WTC11 (cell line): ENCODE measurements around the gene AOAH. TPM values are rescaled to one million over a fixed set of nuclear protein-coding genes. Genes with fewer than 3 reads are reported as not detected.
"Not testable (repeated sequence)": the region's sequence is repeated elsewhere in the genome, so short reads cannot be mapped to it uniquely, and the experiment has no call there.

ENCODE experiments used
- ATAC-seq: fragments of 200-7000 bp; cut with Tn5 transposase; 2 replicates; pipeline ENCODE4 v1.10.0; 2021; ENCODE audit warnings: mild to moderate bottlenecking, moderate library complexity
- CTCF ChIA-PET: fragments of 300-600 bp; sonication (Branson Sonifier 250); formaldehyde crosslinking; loops from one replicate; lab custom pipeline; 2021; ENCODE audit warnings: antibody characterized with exemption; lab: Charles Lee
- POLR2A ChIA-PET: fragments of 350-600 bp; sonication (Branson Sonifier 250); formaldehyde crosslinking; loops from one replicate; lab custom pipeline; 2021; ENCODE audit warnings: antibody characterized with exemption; lab: Charles Lee
- DNase-seq: peaks from one replicate; pipeline ENCODE4 v3.0.0; 2021; ENCODE audit warnings: low spot score
- H3K27ac Mint-ChIP-seq: 2 replicates; pipeline ENCODE4 v1.8.0; 2021; ENCODE audit warnings: mixed read lengths
- H3K27me3 Mint-ChIP-seq: 2 replicates; pipeline ENCODE4 v1.8.0; 2021; ENCODE audit warnings: low read depth, mild to moderate bottlenecking, moderate library complexity, mixed read lengths
- H3K36me3 Mint-ChIP-seq: 2 replicates; pipeline ENCODE4 v1.8.0; 2021; ENCODE audit warnings: mixed read lengths
- H3K4me1 Mint-ChIP-seq: 2 replicates; pipeline ENCODE4 v1.8.0; 2022; ENCODE audit warnings: mixed read lengths
- H3K4me3 Mint-ChIP-seq: 2 replicates; pipeline ENCODE4 v1.8.0; 2021; ENCODE audit warnings: mild to moderate bottlenecking, moderate library complexity, mixed read lengths
- H3K9me3 Mint-ChIP-seq: 2 replicates; pipeline ENCODE4 v1.8.0; 2021; ENCODE audit warnings: mixed read lengths
- ATF1 ChIP-seq: sonication (generic); formaldehyde crosslinking; IDR thresholded peaks from 2 replicates; pipeline ENCODE4 v1.8.1; 2023; ENCODE audit warnings: mild to moderate bottlenecking, moderate library complexity, missing genetic modification reagents
- EMX1 ChIP-seq: fragments of 250-450 bp; sonication (Bioruptor Pico); IDR thresholded peaks from 2 replicates; pipeline ENCODE4 v1.8.0; 2021; ENCODE audit warnings: mild to moderate bottlenecking
- FOXK1 ChIP-seq: sonication (generic); formaldehyde crosslinking; IDR thresholded peaks from 2 replicates; pipeline ENCODE4 v1.8.0; 2022; ENCODE audit warnings: mild to moderate bottlenecking, moderate library complexity, missing genetic modification reagents
- JUN ChIP-seq: sonication (generic); formaldehyde crosslinking; IDR thresholded peaks from 2 replicates; pipeline ENCODE4 v1.8.0; 2023; ENCODE audit warnings: mild to moderate bottlenecking, missing genetic modification reagents
- NFYB ChIP-seq: sonication (generic); formaldehyde crosslinking; conservative IDR thresholded peaks from 2 replicates; pipeline ENCODE4 v1.8.0; 2022; ENCODE audit warnings: low read depth, missing genetic modification reagents
- RELA ChIP-seq: sonication (generic); formaldehyde crosslinking; IDR thresholded peaks from 2 replicates; pipeline ENCODE4 v1.8.1; 2022; ENCODE audit warnings: missing genetic modification reagents, mild to moderate bottlenecking, borderline replicate concordance
- SMAD3 ChIP-seq: sonication (generic); formaldehyde crosslinking; IDR thresholded peaks from 2 replicates; pipeline ENCODE4 v1.8.0; 2022; ENCODE audit warnings: missing genetic modification reagents, mild to moderate bottlenecking, borderline replicate concordance
- SOX15 ChIP-seq: fragments of 250-450 bp; sonication (Bioruptor Pico); IDR thresholded peaks from 2 replicates; pipeline ENCODE4 v1.9.0; 2021; ENCODE audit warnings: mild to moderate bottlenecking
- ZNF121 ChIP-seq: sonication (generic); formaldehyde crosslinking; IDR thresholded peaks from 2 replicates; pipeline ENCODE4 v1.8.0; 2023; ENCODE audit warnings: missing genetic modification reagents
- ZNF671 ChIP-seq: fragments of 250-450 bp; sonication (Bioruptor Pico); IDR thresholded peaks from 2 replicates; pipeline ENCODE4 v1.8.0; 2021; ENCODE audit warnings: mild to moderate bottlenecking
- total RNA-seq: library from RNA; stranded (reverse); gene quantifications from 3 replicates; pipeline ENCODE4 v1.2.3, GENCODE V29; 2021
- TF ChIP-seq, protein P1 (sequence below): sonication (generic); formaldehyde crosslinking; IDR thresholded peaks from 2 replicates; pipeline ENCODE4 v1.8.0; 2023; ENCODE audit warnings: missing genetic modification reagents
- TF ChIP-seq, protein P2 (sequence below): fragments of 200-600 bp; IDR thresholded peaks from 2 replicates; pipeline ENCODE4 v1.8.0; 2022; ENCODE audit warnings: antibody characterized with exemption
- TF ChIP-seq, protein P3 (sequence below): sonication (generic); formaldehyde crosslinking; IDR thresholded peaks from 2 replicates; pipeline ENCODE4 v1.8.1; 2022; ENCODE audit warnings: missing genetic modification reagents, borderline replicate concordance
- TF ChIP-seq, protein P4 (sequence below): sonication (generic); formaldehyde crosslinking; IDR thresholded peaks from 2 replicates; pipeline ENCODE4 v1.8.0; 2023; ENCODE audit warnings: missing genetic modification reagents, mild to moderate bottlenecking, borderline replicate concordance
- TF ChIP-seq, protein P5 (sequence below): fragments of 250-450 bp; sonication (Bioruptor Pico); IDR thresholded peaks from 2 replicates; pipeline ENCODE4 v1.8.0; 2021; ENCODE audit warnings: mild to moderate bottlenecking
- TF ChIP-seq, protein P6 (sequence below): sonication (generic); formaldehyde crosslinking; IDR thresholded peaks from 2 replicates; pipeline ENCODE4 v1.8.1; 2022; ENCODE audit warnings: mild to moderate bottlenecking, missing genetic modification reagents, moderate library complexity, borderline replicate concordance
- TF ChIP-seq, protein P7 (sequence below): sonication (generic); formaldehyde crosslinking; IDR thresholded peaks from 2 replicates; pipeline ENCODE4 v1.8.1; 2022; ENCODE audit warnings: low read depth, missing genetic modification reagents, borderline replicate concordance

Gene AOAH
- total RNA-seq, 1 experiment from 2014 or later: 0.31 TPM

DNA sequence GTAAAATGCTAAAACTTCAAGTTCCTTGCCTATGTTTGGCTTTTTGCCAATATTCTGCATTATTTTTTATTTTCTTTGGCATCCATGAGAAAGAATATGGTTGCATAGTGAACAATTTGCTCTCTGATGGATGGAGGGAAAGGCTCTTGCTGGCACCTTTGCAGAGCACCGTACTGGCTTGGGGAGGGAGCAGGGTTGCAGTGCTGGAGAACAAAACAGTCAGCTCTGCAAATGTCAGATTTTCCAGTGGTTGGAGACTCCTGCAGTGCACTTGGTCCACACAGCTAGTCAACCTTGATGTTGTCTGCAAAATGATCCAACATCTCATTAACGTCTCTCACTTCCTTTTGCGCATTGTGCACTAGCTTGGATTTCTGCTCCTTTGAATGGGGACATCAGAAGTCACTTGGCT is 233.9 kb downstream of the AOAH start (continued):
- TF ChIP-seq, protein P1, sequence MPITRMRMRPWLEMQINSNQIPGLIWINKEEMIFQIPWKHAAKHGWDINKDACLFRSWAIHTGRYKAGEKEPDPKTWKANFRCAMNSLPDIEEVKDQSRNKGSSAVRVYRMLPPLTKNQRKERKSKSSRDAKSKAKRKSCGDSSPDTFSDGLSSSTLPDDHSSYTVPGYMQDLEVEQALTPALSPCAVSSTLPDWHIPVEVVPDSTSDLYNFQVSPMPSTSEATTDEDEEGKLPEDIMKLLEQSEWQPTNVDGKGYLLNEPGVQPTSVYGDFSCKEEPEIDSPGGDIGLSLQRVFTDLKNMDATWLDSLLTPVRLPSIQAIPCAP (CRISPR knock-in tag): no peak

DNA sequence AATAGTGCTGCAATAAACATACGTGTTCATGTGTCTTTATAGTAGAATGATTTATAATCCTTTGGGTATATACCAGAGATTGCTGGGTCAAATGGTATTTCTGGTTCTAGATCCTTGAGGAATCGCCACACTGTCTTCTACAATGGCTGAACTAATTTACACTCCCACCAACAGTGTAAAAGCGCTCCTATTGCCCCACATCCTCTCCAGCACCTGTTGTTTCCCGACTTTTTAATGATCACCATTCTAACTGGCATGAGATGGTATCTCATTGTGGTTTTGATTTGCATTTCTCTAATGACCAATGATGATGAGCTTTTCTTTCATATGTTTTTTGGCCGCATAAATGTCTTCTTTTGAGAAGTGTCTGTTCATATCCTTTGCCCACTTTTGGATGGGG is 235.6 kb downstream of the AOAH start:
- ATAC-seq, H3K27ac Mint-ChIP-seq, H3K4me1 Mint-ChIP-seq, POLR2A ChIA-PET, DNase-seq, H3K27me3 Mint-ChIP-seq, H3K4me3 Mint-ChIP-seq: not testable (repeated sequence)
- peaks cover 15% of the 10 kb centered on the region for H3K9me3 Mint-ChIP-seq
- peaks cover 12% of the 10 kb centered on the region for H3K36me3 Mint-ChIP-seq
- CTCF ChIA-PET: interaction anchor here (0.8 to 3.7 kb wide), 4 partner anchors 181 to 710 kb away, joined by 3 to 11 read pairs (median 5); no protein-coding TSS in a partner anchor

DNA sequence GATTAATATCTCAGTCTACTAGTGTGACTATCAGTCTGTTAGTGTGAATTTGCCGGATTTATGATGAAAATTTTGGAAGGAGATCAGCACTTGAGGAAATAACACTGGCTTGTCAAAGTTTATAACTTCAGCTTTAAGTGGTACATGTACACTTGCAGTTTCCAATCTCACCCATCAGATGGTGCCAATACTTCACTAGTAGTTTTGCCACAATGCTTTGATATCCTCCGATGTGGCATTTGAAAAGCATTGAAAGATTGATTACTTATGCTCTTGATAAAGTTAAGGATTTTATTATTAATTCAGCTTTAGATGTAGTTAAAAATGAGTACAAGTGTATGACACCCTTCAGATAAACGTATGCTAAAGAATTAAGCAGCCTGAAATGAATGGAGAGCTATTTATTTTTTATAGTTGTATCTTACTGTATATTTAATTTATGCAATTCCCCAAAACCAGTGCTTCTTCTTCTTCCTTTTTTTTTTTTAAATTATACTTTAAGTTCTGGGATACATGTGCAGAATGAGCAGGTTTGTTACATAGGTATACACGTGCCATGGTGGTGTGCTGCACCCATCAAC is 236.4 kb downstream of the AOAH start:
- Mint-ChIP-seq H3K9me3 (peaks cover 15% of the 10 kb centered on the region), H3K27ac (no peak overlapping the region), H3K36me3 (peaks cover 12% of the 10 kb centered on the region), H3K27me3 (no peaks in the 10 kb centered on the region), H3K4me1 (no peaks in the 10 kb centered on the region), H3K4me3 (no peak overlapping the region)
- ChIA-PET CTCF (interaction anchor here (0.6 to 2.6 kb wide), 17 partner anchors 9 to 711 kb away, joined by 3 to 25 read pairs (median 4); no protein-coding TSS in a partner anchor), POLR2A (interaction anchor here (0.6 kb wide), 2 partner anchors 151 to 1622 kb away, joined by 3 to 8 read pairs; no protein-coding TSS in a partner anchor)
- ATAC-seq (peak; percentile 57; the same call in 1 of the 2 replicates), DNase-seq (no peak)
- TF ChIP-seq EMX1 (CRISPR knock-in tag) (no peak), ATF1 (CRISPR knock-in tag) (no peak), SOX15 (CRISPR knock-in tag) (no peak), RELA (CRISPR knock-in tag) (no peak)
- TF ChIP-seq, protein P2, sequence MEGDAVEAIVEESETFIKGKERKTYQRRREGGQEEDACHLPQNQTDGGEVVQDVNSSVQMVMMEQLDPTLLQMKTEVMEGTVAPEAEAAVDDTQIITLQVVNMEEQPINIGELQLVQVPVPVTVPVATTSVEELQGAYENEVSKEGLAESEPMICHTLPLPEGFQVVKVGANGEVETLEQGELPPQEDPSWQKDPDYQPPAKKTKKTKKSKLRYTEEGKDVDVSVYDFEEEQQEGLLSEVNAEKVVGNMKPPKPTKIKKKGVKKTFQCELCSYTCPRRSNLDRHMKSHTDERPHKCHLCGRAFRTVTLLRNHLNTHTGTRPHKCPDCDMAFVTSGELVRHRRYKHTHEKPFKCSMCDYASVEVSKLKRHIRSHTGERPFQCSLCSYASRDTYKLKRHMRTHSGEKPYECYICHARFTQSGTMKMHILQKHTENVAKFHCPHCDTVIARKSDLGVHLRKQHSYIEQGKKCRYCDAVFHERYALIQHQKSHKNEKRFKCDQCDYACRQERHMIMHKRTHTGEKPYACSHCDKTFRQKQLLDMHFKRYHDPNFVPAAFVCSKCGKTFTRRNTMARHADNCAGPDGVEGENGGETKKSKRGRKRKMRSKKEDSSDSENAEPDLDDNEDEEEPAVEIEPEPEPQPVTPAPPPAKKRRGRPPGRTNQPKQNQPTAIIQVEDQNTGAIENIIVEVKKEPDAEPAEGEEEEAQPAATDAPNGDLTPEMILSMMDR: peak; percentile 54
- TF ChIP-seq, protein P3, sequence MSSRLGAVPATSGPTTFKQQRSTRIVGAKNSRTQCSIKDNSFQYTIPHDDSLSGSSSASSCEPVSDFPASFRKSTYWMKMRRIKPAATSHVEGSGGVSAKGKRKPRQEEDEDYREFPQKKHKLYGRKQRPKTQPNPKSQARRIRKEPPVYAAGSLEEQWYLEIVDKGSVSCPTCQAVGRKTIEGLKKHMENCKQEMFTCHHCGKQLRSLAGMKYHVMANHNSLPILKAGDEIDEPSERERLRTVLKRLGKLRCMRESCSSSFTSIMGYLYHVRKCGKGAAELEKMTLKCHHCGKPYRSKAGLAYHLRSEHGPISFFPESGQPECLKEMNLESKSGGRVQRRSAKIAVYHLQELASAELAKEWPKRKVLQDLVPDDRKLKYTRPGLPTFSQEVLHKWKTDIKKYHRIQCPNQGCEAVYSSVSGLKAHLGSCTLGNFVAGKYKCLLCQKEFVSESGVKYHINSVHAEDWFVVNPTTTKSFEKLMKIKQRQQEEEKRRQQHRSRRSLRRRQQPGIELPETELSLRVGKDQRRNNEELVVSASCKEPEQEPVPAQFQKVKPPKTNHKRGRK (CRISPR knock-in tag): no peak
- TF ChIP-seq, protein P4, sequence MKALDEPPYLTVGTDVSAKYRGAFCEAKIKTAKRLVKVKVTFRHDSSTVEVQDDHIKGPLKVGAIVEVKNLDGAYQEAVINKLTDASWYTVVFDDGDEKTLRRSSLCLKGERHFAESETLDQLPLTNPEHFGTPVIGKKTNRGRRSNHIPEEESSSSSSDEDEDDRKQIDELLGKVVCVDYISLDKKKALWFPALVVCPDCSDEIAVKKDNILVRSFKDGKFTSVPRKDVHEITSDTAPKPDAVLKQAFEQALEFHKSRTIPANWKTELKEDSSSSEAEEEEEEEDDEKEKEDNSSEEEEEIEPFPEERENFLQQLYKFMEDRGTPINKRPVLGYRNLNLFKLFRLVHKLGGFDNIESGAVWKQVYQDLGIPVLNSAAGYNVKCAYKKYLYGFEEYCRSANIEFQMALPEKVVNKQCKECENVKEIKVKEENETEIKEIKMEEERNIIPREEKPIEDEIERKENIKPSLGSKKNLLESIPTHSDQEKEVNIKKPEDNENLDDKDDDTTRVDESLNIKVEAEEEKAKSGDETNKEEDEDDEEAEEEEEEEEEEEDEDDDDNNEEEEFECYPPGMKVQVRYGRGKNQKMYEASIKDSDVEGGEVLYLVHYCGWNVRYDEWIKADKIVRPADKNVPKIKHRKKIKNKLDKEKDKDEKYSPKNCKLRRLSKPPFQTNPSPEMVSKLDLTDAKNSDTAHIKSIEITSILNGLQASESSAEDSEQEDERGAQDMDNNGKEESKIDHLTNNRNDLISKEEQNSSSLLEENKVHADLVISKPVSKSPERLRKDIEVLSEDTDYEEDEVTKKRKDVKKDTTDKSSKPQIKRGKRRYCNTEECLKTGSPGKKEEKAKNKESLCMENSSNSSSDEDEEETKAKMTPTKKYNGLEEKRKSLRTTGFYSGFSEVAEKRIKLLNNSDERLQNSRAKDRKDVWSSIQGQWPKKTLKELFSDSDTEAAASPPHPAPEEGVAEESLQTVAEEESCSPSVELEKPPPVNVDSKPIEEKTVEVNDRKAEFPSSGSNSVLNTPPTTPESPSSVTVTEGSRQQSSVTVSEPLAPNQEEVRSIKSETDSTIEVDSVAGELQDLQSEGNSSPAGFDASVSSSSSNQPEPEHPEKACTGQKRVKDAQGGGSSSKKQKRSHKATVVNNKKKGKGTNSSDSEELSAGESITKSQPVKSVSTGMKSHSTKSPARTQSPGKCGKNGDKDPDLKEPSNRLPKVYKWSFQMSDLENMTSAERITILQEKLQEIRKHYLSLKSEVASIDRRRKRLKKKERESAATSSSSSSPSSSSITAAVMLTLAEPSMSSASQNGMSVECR (CRISPR knock-in tag): no peak

DNA sequence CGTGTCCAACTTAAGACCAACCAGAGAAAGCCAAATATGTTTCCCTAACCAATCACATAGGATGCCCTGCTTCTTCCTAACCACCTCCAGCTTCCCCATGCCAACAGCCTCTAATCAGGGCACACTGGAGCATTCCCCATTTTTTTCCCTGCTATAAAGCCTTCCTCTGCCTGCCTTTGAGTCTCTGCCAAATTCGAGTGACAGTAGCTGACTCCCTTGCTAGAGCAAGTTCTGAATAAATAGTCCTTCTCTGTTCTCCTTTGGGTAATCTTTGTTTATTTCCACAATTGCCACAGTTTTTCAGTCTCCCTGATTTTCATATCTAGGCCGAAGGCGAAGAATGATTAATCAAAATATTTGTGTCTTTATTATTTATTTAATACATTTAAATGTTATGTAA is 238.0 kb downstream of the AOAH start:
- H3K4me1 Mint-ChIP-seq: no peaks in the 10 kb centered on the region
- H3K27me3 Mint-ChIP-seq: no peaks in the 10 kb centered on the region
- H3K4me3 Mint-ChIP-seq: no peak overlapping the region
- CTCF ChIA-PET: interaction anchor here (0.8 to 2.6 kb wide), 4 partner anchors 11 to 696 kb away, joined by 3 to 24 read pairs (median 3); no protein-coding TSS in a partner anchor
- POLR2A ChIA-PET: no interaction called here
- H3K9me3 Mint-ChIP-seq: peaks cover 15% of the 10 kb centered on the region
- peaks cover 12% of the 10 kb centered on the region for H3K36me3 Mint-ChIP-seq
- DNase-seq (no peak), ATAC-seq (no peak)
- H3K27ac Mint-ChIP-seq: no peak overlapping the region
- TF ChIP-seq FOXK1 (no peak), JUN (CRISPR knock-in tag) (no peak), NFYB (CRISPR knock-in tag) (no peak), SMAD3 (CRISPR knock-in tag) (no peak), ZNF121 (CRISPR knock-in tag) (no peak), ZNF671 (CRISPR knock-in tag) (no peak)
- TF ChIP-seq, protein P5, sequence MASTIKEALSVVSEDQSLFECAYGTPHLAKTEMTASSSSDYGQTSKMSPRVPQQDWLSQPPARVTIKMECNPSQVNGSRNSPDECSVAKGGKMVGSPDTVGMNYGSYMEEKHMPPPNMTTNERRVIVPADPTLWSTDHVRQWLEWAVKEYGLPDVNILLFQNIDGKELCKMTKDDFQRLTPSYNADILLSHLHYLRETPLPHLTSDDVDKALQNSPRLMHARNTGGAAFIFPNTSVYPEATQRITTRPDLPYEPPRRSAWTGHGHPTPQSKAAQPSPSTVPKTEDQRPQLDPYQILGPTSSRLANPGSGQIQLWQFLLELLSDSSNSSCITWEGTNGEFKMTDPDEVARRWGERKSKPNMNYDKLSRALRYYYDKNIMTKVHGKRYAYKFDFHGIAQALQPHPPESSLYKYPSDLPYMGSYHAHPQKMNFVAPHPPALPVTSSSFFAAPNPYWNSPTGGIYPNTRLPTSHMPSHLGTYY: no peak
- TF ChIP-seq, protein P6, sequence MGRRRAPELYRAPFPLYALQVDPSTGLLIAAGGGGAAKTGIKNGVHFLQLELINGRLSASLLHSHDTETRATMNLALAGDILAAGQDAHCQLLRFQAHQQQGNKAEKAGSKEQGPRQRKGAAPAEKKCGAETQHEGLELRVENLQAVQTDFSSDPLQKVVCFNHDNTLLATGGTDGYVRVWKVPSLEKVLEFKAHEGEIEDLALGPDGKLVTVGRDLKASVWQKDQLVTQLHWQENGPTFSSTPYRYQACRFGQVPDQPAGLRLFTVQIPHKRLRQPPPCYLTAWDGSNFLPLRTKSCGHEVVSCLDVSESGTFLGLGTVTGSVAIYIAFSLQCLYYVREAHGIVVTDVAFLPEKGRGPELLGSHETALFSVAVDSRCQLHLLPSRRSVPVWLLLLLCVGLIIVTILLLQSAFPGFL (CRISPR knock-in tag): no peak
- TF ChIP-seq, protein P7, sequence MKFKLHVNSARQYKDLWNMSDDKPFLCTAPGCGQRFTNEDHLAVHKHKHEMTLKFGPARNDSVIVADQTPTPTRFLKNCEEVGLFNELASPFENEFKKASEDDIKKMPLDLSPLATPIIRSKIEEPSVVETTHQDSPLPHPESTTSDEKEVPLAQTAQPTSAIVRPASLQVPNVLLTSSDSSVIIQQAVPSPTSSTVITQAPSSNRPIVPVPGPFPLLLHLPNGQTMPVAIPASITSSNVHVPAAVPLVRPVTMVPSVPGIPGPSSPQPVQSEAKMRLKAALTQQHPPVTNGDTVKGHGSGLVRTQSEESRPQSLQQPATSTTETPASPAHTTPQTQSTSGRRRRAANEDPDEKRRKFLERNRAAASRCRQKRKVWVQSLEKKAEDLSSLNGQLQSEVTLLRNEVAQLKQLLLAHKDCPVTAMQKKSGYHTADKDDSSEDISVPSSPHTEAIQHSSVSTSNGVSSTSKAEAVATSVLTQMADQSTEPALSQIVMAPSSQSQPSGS: no peak
